GM04503 (cell line): ENCODE measurements around the gene KLHL17.
"Not testable (repeated sequence)": the region's sequence is repeated elsewhere in the genome, so short reads cannot be mapped to it uniquely, and the experiment has no call there.

Source experiments
- DNase-seq: peaks from one replicate; pipeline ENCODE4 v3.0.0-alpha.2; 2012; ENCODE audit warnings: low read depth

KLHL17 gene

GRCh38 chr1:970242-970972, 10.0 kb downstream of the KLHL17 start:
- no peak for DNase-seq

- DNase-seq, result no peak
Observed at GRCh38 chr1:970973-971730, 10.8 kb downstream of the KLHL17 start.

GRCh38 chr1:971751-972506, 11.5 kb downstream of the KLHL17 start:
- no peak for DNase-seq

- DNase-seq, result no peak
Observed at GRCh38 chr1:972726-973458, 12.5 kb downstream of the KLHL17 start.

- DNase-seq, result no peak
Observed at GRCh38 chr1:973459-974292, 13.3 kb downstream of the KLHL17 start.

- DNase-seq, result no peak
Observed at GRCh38 chr1:974293-974640, 13.9 kb downstream of the KLHL17 start.

GRCh38 chr1:974687-975328, 14.4 kb downstream of the KLHL17 start:
- no peak for DNase-seq

GRCh38 chr1:975365-975764, 15.0 kb downstream of the KLHL17 start:
- DNase-seq, result no peak

- no peak for DNase-seq
Observed at GRCh38 chr1:975896-976683, 15.7 kb downstream of the KLHL17 start.

- DNase-seq, result not testable (repeated sequence)
Observed at GRCh38 chr1:976791-977190, 16.4 kb downstream of the KLHL17 start.

- no peak for DNase-seq
Observed at GRCh38 chr1:978069-978834, 17.9 kb downstream of the KLHL17 start.

GRCh38 chr1:978835-979743, 18.7 kb downstream of the KLHL17 start:
- DNase-seq, result no peak

GRCh38 chr1:979744-980072, 19.3 kb downstream of the KLHL17 start:
- DNase-seq, result no peak

- DNase-seq, result no peak
Observed at GRCh38 chr1:980137-980571, 19.8 kb downstream of the KLHL17 start.

- no peak for DNase-seq
Observed at GRCh38 chr1:980602-981395, 20.4 kb downstream of the KLHL17 start.

- DNase-seq, result no peak
Observed at GRCh38 chr1:981491-981954, 21.1 kb downstream of the KLHL17 start.

GRCh38 chr1:981955-982558, 21.7 kb downstream of the KLHL17 start, which contains the start of gene PERM1:
Gene PERM1, minus strand, starts transcription at chr1:982093. Its CDS starts 1,064 bp downstream, at chr1:981029.
- no peak for DNase-seq
